Skeletal muscle cell (primary cell): Measurements from ENCODE around the gene ATG5.

ENCODE experiments used
- DNase-seq: peaks from one replicate; pipeline ENCODE4 v3.0.0-alpha.2; 2010; ENCODE audit warnings: low read depth
- H3K4me3 ChIP-seq: 2 replicates; pipeline ENCODE4 v1.5.1; 2011; ENCODE audit warnings: low read depth, mild to moderate bottlenecking, control low read depth, low read length, moderate library complexity

The ATG5 gene

DNA sequence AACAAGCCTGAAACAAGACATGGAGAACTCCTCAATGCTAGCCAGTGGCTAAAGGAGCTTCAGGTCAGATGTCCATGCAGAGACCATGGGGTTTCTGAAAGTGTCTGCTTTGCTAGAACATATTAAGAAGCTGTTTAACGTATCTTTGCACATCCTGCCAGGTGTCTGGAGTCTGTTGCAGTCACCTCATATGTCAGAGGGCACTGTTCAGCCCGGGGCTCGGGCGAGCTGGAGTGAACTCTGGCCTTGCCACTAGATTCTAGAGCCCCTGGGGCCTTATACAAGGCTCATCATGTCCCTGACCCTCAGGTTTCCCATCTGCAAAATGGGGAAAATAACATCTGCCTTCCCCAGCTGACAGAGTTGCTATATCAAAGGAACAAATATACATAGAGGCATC, 180.4 kb downstream of the ATG5 start:
- H3K4me3 ChIP-seq, result no peak overlapping the region
- DNase-seq, result no peak

DNA sequence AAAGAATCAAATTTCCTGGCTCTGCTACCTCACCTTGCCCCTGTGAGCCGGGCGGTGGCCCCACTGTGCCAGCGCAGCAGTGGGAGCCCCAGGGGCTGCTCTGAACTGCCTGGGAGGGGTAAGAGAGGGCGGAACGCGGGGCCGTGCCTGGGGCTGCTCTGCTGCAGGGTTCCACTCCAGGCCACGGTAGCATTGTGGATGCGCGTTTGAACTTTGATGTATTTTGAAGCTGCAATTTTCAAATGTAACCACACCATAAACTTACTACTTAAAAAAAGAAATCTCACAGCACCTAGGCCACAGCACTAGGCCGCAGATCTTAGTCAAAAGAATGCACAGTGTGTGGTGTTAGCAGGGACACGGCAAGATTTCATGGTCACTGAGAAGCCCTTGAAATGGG, 181.9 kb downstream of the ATG5 start:
- no peak for DNase-seq
- H3K4me3 ChIP-seq, result no peak overlapping the region

DNA sequence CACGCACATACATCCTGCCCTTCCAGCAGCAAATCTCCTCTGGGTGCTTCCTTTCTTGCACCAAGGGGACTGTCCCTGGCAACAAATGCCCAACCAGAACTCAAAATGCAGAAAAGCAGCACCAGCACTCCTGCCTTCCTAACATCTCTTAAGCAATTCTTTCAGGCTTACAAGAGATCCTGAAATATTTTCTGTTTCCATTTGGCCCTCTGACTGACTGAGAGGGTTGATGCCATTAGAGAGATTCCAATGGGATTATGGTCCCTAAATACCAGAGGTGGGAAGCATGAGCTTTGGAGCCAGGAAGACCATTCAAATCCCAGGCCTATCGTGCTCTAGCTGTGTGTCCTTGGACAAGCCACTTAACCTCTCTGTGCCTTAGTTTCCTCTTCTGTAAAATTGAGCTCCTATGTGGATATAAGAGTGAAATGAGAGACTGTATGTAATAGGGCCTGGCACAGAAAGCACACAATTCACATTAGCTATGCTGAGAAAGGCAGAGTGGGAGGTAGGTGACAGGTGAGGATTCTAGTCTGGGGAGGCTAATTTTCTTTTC, 182.6 kb downstream of the ATG5 start:
- DNase-seq, result no peak
- no peak overlapping the region for H3K4me3 ChIP-seq

DNA sequence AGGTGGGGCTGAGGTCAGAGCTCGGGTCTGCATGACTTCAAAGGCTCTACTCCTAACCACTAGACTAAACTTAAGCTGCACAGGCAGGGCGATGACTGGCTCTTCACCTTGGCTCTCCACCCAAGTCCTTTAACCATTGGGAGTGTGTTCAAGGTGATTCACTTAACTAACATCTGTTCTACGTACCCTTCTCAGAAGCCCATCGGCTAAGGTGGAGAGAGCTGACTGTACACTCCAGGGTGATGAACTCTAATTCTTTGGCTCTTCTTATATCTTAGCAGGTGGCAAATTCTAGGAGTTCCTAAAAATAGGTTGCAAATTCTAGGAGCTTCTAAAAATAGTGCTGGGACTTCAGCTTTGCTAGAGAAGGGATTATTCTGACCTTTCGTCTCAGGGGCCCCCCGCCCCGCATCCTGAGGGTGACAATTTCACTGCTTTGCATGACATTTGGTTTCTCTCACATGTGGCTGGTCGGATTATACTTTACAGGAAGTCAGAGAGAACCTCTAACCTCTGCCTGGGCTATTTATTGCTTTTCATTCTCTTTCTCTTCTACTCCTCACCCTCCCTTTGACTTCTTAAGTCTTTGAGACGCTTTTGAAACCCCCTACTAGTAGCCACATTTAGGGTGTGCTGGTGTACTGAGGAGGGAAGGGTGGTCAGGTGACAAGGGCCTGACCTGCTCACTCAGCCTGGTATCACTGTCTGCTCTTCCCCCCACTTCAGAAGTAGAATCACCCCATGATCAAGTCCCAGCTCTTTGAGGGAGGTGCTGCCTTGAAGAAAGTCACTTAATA, 183.9 kb downstream of the ATG5 start:
- DNase-seq, result no peak
- no peak overlapping the region for H3K4me3 ChIP-seq

DNA sequence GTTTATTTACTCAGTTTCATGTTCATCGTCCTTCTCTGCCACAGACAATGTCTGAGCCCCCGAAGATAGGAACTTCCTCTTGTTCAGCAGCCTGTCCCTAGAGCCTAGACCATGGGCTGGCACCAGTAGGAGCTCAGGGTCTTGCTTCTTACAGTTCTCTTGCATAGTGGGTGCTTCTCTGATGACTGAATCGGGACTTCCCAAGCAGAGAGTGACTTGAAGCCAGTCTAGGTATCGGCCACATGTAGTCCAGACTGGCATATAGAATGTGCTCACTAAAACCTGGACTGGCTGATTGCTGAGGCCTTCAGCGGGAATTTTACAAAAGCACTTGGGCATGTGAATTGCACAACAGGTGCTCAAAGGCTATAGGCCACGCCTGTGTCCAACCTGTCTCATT, 187.4 kb downstream of the ATG5 start:
- no peak for DNase-seq
- H3K4me3 ChIP-seq, result no peak overlapping the region

DNA sequence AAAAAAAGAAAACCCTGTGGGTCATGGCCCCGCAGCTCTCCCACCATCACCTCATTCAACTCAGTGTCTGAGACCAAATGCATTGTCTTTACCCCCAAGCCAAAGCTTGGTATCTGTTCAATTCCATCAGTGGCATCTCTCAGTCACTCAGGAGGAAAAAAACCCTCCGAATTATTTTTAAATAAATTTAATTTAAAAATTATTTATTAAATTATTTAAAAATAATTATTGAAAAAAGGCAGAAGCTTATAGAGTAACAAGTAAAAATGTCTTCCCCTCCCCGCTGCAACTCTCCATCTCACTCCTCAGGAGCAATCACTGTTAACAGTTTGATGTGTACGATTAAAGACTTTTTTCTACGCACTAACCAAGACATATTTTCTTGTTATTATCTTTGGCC, 188.7 kb downstream of the ATG5 start:
- DNase-seq, result no peak
- H3K4me3 ChIP-seq, result no peak overlapping the region

DNA sequence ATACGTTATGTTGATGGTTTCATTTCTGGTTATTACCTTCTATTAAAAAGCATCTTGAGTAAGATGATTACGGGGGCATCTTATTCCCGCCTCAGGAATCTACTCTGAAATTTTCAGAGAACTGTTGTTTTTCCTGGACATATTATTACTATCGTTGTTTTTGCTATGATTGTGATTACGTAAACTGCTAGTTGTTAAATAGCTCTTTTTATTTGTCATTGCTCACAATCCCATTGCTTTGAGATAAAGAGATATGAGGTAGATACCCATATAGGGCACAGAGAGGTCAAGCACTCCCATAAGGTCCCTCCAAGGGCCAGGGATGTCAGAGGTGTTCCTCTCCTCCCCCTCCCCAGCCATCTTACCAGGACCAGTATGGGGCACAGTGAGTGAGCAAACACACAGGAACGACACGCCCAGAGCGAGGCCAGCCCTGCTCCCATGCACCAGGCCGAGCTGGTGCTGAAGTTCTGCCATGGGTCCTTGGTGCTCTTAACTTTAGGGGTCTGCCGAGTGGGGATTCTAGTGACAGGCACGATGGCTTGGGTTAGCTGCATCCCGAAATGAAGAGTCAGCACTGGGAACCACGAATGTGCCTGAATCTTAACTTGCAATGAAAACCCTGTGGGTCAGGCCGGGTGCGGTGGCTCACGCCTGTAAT, 189.5 kb downstream of the ATG5 start:
- no peak for DNase-seq
- no peak overlapping the region for H3K4me3 ChIP-seq

DNA sequence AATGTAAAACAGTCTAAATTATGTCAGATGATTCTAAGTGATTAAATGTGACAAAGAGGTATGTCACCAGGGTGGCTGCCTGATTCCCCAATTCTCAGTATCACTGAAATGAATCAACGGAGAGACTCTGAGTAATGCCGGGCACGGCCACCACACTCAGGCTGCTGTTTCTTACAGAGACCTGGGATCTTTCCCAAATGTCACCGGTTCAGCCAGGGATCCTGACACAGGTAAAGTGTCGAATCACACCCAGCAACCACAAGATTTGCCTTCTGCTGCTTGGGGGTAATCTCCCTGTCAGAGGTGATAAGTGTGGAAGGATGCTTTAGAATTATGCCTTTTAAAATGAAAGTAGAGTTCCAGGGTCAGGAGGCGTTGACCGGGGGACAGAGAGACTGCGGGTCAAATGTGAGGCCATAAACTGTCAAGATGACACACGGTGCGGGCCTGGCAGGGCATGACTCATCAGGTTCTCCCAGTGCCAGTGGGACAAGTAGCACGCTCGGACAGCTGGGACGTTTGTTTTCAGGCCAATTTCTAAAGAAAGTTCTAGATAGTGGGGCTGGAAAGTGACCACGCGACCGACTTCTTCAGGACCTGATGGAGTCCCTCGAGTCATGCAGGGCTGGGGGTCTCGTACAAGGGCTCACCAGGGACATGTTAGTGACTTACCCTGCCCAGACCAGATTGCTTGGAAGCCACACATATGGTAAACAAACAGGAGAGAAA, 190.5 kb downstream of the ATG5 start:
- DNase-seq, result no peak
- H3K4me3 ChIP-seq, result no peak overlapping the region
